GM23248 (cell line): ENCODE results near the gene TNFRSF13B. TPM values are rescaled to one million over a fixed set of nuclear protein-coding genes. Genes with fewer than 3 reads are reported as not detected.
"Not testable (repeated sequence)": the region's sequence is repeated elsewhere in the genome, so short reads cannot be mapped to it uniquely, and the experiment has no call there.

Experiments used
- DNase-seq: peaks from one replicate; pipeline ENCODE4 v3.0.0-alpha.2; 2015
- H2AFZ ChIP-seq: fragments of 200-600 bp; sonication (generic); 2 replicates; pipeline ENCODE4 v1.6.1; 2016; ENCODE audit warnings: antibody characterized with exemption
- H3F3A ChIP-seq: fragments of 200-600 bp; sonication (generic); 2 replicates; pipeline ENCODE4 v1.6.1; 2016; ENCODE audit warnings: mild to moderate bottlenecking, antibody characterized with exemption, mixed run types; ENCODE audit not compliant: insufficient read depth
- H3K27ac ChIP-seq: fragments of 200-600 bp; sonication (generic); 2 replicates; pipeline ENCODE4 v1.5.1; 2016; ENCODE audit warnings: mild to moderate bottlenecking
- H3K27me3 ChIP-seq: fragments of 200-600 bp; sonication (generic); replicated peaks from 2 replicates; pipeline ENCODE4 v1.6.1; 2016; ENCODE audit warnings: mild to moderate bottlenecking; ENCODE audit not compliant: insufficient read depth
- H3K36me3 ChIP-seq: fragments of 200-600 bp; sonication (generic); 2 replicates; pipeline ENCODE4 v1.6.1; 2016; ENCODE audit warnings: low read depth, mild to moderate bottlenecking
- H3K4me1 ChIP-seq: fragments of 200-600 bp; sonication (generic); 2 replicates; pipeline ENCODE4 v1.6.1; 2016; ENCODE audit warnings: mild to moderate bottlenecking; ENCODE audit not compliant: insufficient read depth
- H3K4me2 ChIP-seq: fragments of 200-600 bp; sonication (generic); one replicate; pipeline ENCODE4 v1.6.1; 2016; ENCODE audit warnings: mild to moderate bottlenecking; ENCODE audit not compliant: unreplicated experiment
- H3K4me3 ChIP-seq: fragments of 200-600 bp; sonication (generic); 2 replicates; pipeline ENCODE4 v1.5.1; 2016; ENCODE audit warnings: mild to moderate bottlenecking
- H3K79me2 ChIP-seq: fragments of 200-600 bp; sonication (generic); 2 replicates; pipeline ENCODE4 v1.6.1; 2016; ENCODE audit warnings: mild to moderate bottlenecking; ENCODE audit not compliant: insufficient read depth
- H3K9ac ChIP-seq: fragments of 200-600 bp; sonication (generic); 2 replicates; pipeline ENCODE4 v1.6.1; 2016; ENCODE audit warnings: mild to moderate bottlenecking
- H3K9me2 ChIP-seq: fragments of 200-600 bp; sonication (generic); 2 replicates; pipeline ENCODE4 v1.6.1; 2016; ENCODE audit warnings: mixed run types, mild to moderate bottlenecking, moderate library complexity; ENCODE audit not compliant: insufficient read depth
- H3K9me3 ChIP-seq: fragments of 200-600 bp; sonication (generic); one replicate; pipeline ENCODE4 v1.6.1; 2017; ENCODE audit warnings: low read depth
- H4K20me1 ChIP-seq: fragments of 200-600 bp; sonication (generic); 2 replicates; pipeline ENCODE4 v1.6.0; 2016; ENCODE audit not compliant: insufficient read depth
- EZH2 ChIP-seq: fragments of 200-600 bp; sonication (generic); IDR thresholded peaks from 2 replicates; pipeline ENCODE4 v1.6.1; 2018; ENCODE audit warnings: antibody characterized with exemption, mild to moderate bottlenecking; ENCODE audit not compliant: insufficient read depth, poor library complexity, severe bottlenecking
- EZH2phosphoT487 ChIP-seq: fragments of 200-600 bp; sonication (generic); IDR thresholded peaks from 2 replicates; pipeline ENCODE4 v1.6.1; 2018; ENCODE audit warnings: antibody characterized with exemption, moderate library complexity, mild to moderate bottlenecking, low read depth; ENCODE audit not compliant: insufficient read depth
- WGBS, 2 experiments: methylation state at CpG; one replicate each; pipeline ENCODE4 v1.1.6; 2015 to 2017; ENCODE audit warnings: low lambda C conversion rate in 2 of 2, low coverage in 1 of 2; ENCODE audit errors: missing lambda C conversion rate in 2 of 2; 5-methylcytosine and 5-hydroxymethylcytosine counted together
- in situ Hi-C: fragments of 300-500 bp; cut with MboI; formaldehyde crosslinking; loops from 2 replicates; pipeline ENCODE4 v1.15.0; 2020
- polyA plus RNA-seq: library from polyadenylated mRNA; unstranded; fragments of >200 nt; fragmentation: Nextera tagmentation; extraction: Ambion mirVana; gene quantifications from 2 replicates; pipeline ENCODE4 v1.2.1, GENCODE V29; 2016
- total RNA-seq: library from RNA; depleted of rRNA; stranded (reverse); fragments of >200 nt; shearing (Covaris generic); gene quantifications from 2 replicates; pipeline ENCODE4 v1.2.3, GENCODE V29; 2014

The TNFRSF13B gene
- total and polyA plus RNA-seq, 2 experiments from 2014 or later, result not detected

DNA sequence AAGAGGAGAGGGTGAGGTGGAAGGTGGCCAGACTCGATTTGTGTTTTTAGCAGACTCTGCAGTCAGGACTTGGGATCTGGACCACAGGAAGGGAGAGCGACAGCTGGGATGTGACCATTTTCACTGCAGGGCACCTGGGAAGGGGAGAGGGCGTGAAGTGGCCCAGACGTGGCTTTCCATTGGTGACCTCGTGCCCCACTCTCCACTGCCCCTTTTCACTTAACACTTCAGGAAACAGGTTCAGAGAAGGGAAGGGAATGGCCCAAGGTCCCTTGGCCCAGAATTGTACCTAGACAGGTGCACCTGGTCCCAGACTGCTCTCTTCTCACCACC, 47.5 kb upstream of the TNFRSF13B start:
- Histone ChIP-seq H3K4me3 (no peak overlapping the region), H3K79me2 (no peaks in the 10 kb centered on the region), H3K36me3 (no peaks in the 10 kb centered on the region), H2AFZ (no peak overlapping the region), H3K4me1 (peaks cover 15% of the 10 kb centered on the region), H3F3A (peaks cover 19% of the 10 kb centered on the region), H3K9me2 (no peaks in the 10 kb centered on the region), H3K4me2 (no peak overlapping the region), H3K27ac (no peak overlapping the region), H4K20me1 (no peaks in the 10 kb centered on the region), H3K9ac (no peak overlapping the region), H3K9me3 (no peaks in the 10 kb centered on the region), H3K27me3 (no peaks in the 10 kb centered on the region)
- DNase-seq, result no peak
- in situ Hi-C loops, result no loop called here
- TF ChIP-seq EZH2phosphoT487, result no peak
- TF ChIP-seq EZH2, result no peak
- WGBS, 2 experiments, result 84 to 90% methylated on average over 5 of the region's 5 CpGs

DNA sequence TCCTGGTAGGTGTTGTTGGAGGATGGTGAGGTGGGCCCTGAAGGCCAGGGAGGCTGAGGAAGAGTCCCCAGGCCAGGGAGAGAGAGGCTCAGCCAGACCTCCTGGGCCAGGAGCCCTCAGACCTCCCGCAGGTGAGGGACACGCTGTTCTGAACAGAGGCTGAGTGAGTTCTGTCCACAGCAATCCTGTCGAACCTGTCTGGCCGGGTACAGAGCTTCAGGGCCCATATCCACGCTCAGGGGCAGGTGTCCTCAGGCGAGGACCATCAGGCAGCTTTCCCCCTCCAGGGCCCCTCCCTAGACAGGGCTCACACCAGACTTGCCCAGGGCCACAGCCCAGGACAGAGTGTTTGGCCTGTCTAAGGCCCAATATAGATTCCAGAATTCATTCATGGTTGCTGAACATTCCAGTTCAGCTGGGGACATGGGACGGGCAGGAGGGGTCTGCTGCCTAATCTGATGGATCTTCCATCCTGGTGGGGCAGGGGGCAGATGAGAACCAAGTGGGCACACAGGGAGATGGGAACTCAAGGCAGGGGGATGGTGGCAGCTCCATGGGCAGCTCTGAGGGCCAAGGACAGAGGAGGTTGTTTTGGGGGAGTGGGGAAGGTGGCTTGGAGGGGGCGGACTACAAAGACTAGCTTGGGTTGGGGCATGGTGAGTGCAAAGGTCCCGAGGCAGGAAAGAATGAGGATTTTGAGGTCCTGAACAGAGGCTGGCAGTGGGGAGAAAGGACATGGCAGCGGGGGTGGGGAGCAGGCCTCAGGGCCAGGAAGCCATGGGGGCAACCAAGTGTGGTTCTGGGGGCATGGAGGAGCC, 46.9 kb upstream of the TNFRSF13B start:
- TF ChIP-seq EZH2 (no peak), EZH2phosphoT487 (no peak)
- Histone ChIP-seq H3K27ac (no peak overlapping the region), H3K4me2 (no peak overlapping the region), H3K36me3 (no peaks in the 10 kb centered on the region), H3F3A (peaks cover 19% of the 10 kb centered on the region), H2AFZ (no peak overlapping the region), H3K79me2 (no peaks in the 10 kb centered on the region), H3K9me3 (no peaks in the 10 kb centered on the region), H3K9ac (no peak overlapping the region), H3K9me2 (no peaks in the 10 kb centered on the region), H3K27me3 (no peaks in the 10 kb centered on the region), H3K4me3 (no peak overlapping the region), H4K20me1 (no peaks in the 10 kb centered on the region), H3K4me1 (peaks cover 15% of the 10 kb centered on the region)
- 96 to 98% methylated on average over 9 to 10 of the region's 10 CpGs for WGBS, 2 experiments
- no peak for DNase-seq
- in situ Hi-C loops, result no loop called here

DNA sequence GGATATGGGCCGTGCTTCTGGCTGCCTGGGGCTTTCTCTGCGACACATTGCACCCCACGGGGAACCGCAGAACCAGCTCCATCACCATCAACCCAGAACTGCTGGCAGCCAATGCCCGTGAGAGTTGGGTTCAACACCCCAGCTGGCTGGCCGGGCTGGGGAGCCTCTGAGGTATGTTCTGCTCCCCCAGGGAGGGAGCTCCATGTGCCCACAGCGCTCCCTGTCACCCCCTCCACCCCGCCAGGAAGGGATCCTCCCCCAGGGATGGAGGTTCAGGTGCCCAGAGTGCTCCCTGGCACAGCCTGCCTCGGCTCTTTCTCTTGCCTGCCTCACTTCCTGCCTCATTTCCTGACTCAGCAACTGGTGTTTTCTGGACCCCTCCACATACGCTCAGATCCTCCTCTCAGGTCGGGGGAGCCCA, 46.1 kb upstream of the TNFRSF13B start:
- no peak overlapping the region for H2AFZ ChIP-seq
- no peak for DNase-seq
- no peak overlapping the region for H3K9ac ChIP-seq
- no peak overlapping the region for H3K27ac ChIP-seq
- H3K27me3 ChIP-seq, result no peaks in the 10 kb centered on the region
- in situ Hi-C loops, result no loop called here
- H3K4me3 ChIP-seq, result no peak overlapping the region
- no peaks in the 10 kb centered on the region for H3K9me2 ChIP-seq
- no peaks in the 10 kb centered on the region for H4K20me1 ChIP-seq
- no peak overlapping the region for H3K4me2 ChIP-seq
- no peaks in the 10 kb centered on the region for H3K36me3 ChIP-seq
- H3K4me1 ChIP-seq, result peaks cover 15% of the 10 kb centered on the region
- no peaks in the 10 kb centered on the region for H3K9me3 ChIP-seq
- peaks cover 18% of the 10 kb centered on the region for H3F3A ChIP-seq
- no peaks in the 10 kb centered on the region for H3K79me2 ChIP-seq
- no peak for TF ChIP-seq EZH2
- TF ChIP-seq EZH2phosphoT487, result no peak
- WGBS, 2 experiments, result 89 to 95% methylated on average over 11 of the region's 11 CpGs

DNA sequence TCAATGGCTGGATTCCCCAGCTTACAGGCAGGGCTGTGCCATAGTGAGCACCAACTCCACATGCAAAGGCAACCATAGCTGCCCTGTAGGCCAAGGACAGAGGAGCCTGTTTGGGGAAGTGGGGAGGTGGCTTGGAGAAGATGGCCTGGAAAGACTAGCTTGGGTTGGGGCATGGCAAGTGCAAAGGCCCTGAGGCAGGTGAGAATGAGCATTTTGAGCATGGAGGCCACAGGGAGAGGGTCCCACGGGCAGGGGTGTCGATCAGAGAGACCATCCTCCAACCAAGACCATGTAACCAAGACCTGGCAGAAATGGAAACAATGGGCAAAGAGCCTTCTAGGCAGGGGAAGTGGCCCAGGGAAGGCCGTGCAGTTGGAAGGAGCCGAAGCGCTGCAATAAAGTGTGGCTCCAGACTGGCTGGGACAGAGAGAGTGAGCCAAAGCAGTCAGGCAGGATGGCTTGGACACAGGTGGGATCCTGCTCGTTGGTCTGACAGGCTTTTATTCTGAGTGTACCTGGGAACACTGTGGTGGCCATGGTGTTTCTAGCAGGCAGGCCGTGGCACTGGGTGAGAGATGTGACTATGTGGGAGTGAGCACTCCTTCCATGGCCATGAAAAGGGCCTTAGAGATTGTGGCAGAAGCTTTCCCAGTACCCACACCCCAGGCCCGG, 45.6 kb upstream of the TNFRSF13B start:
- Histone ChIP-seq H3K27me3 (no peaks in the 10 kb centered on the region), H4K20me1 (no peaks in the 10 kb centered on the region), H3K4me1 (peaks cover 15% of the 10 kb centered on the region), H3K79me2 (no peaks in the 10 kb centered on the region), H3K9me2 (no peaks in the 10 kb centered on the region), H3K36me3 (no peaks in the 10 kb centered on the region), H3K4me3 (no peak overlapping the region), H3K9me3 (no peaks in the 10 kb centered on the region), H3F3A (peaks cover 12% of the 10 kb centered on the region), H3K27ac (no peak overlapping the region), H3K4me2 (no peak overlapping the region), H3K9ac (no peak overlapping the region), H2AFZ (no peak overlapping the region)
- in situ Hi-C loops, result no loop called here
- WGBS, 2 experiments, result 95% methylated on average over 7 to 8 of the region's 8 CpGs
- no peak for DNase-seq
- no peak for TF ChIP-seq EZH2
- TF ChIP-seq EZH2phosphoT487, result no peak

DNA sequence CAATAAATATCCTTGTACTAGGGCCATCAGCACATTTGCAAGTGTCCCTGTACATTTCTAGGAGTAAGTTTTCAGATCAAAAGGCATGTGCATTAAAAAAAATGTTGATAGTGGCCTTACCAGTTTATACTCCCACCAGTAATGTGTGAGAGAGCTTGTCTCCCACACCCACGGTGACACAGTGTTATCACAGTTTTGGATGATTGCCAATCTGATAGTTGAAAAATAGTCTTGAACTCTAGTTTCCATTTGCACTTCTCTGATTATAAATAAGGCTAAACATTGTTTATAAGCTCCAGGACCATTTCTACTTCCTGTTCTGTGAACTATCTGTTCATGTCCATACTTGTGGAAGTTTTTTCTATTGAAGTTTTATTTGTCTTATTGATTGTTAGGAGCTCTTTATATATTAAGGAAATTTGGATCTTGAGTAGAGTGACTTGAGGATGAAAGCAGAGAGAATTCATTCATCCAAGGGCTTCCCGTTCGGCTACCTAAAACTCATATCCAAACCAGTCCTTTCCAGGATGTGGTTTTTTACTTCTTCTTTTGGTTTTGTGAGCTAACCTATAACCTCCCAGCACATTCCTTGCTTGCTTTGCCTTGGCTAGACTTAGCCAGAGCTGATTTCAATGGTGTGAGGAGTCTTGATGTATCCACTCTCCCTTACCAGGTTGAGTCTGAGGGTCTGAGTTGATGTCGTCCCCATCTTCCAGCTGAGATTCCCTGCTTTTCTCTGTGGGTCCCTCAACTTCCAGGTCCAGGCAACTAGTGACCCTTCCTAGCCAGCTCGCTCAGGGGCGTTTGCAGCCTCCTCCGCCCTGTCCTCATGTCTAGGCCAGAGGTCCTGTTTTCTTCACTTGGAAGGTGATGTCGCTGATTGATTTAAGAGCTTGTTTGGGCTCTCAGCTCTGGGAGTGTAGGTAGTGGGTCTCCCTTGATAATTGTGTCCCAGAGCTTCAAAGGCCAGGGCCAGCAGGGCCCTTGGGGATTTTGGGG, 44.6 kb upstream of the TNFRSF13B start:
- H4K20me1 ChIP-seq, H3K27ac ChIP-seq, DNase-seq, H3K9me3 ChIP-seq, H3K4me1 ChIP-seq, in situ Hi-C loops, H3K4me3 ChIP-seq, H3K27me3 ChIP-seq, H3K4me2 ChIP-seq, H3K9ac ChIP-seq, H3K79me2 ChIP-seq, H3K9me2 ChIP-seq, H2AFZ ChIP-seq, H3F3A ChIP-seq, H3K36me3 ChIP-seq: not testable (repeated sequence)
- WGBS, 2 experiments, result 85 to 86% methylated on average over 8 of the region's 8 CpGs
